H4 (cell line): ENCODE data around the gene ZFP64. TPM values are rescaled to one million over a fixed set of nuclear protein-coding genes. Genes with fewer than 3 reads are reported as not detected.
"Not testable (repeated sequence)": the region's sequence is repeated elsewhere in the genome, so short reads cannot be mapped to it uniquely, and the experiment has no call there.

Experiments used
- DNase-seq: peaks from one replicate; pipeline ENCODE4 v3.0.0-alpha.2; 2015; ENCODE audit warnings: low spot score
- total RNA-seq: library from RNA; depleted of rRNA; stranded (reverse); fragments of >200 nt; shearing (Covaris generic); gene quantifications from 2 replicates; pipeline ENCODE4 v1.2.3, GENCODE V29; 2014; rRNA removed

Gene ZFP64
- total RNA-seq: 9.5 and 13.1 TPM in 2 replicates

- DNase-seq: peak; percentile 65
Observed at GRCh38 chr20:52191132-52191915, at the start of gene ZFP64. Gene ZFP64, minus strand, starts transcription at chr20:52191779. Its CDS starts 143 bp downstream, at chr20:52191636.

- DNase-seq: no peak
Observed at GRCh38 chr20:52240802-52241201, 49.2 kb upstream of the ZFP64 start.

- DNase-seq: no peak
Observed at GRCh38 chr20:52239102-52239501, 47.5 kb upstream of the ZFP64 start.

GRCh38 chr20:52236292-52236691 lies 44.7 kb upstream of the ZFP64 start:
- DNase-seq: no peak

- DNase-seq: no peak
Observed at GRCh38 chr20:52235129-52235528, 43.5 kb upstream of the ZFP64 start.

- no peak for DNase-seq
Observed at GRCh38 chr20:52234302-52235045, 42.9 kb upstream of the ZFP64 start.

GRCh38 chr20:52231230-52231746 lies 39.7 kb upstream of the ZFP64 start:
- no peak for DNase-seq

- DNase-seq: peak; percentile 14
Observed at GRCh38 chr20:52230409-52230808, 38.8 kb upstream of the ZFP64 start.

GRCh38 chr20:52229346-52229745 lies 37.8 kb upstream of the ZFP64 start:
- not testable (repeated sequence) for DNase-seq

GRCh38 chr20:52226370-52226769 lies 34.8 kb upstream of the ZFP64 start:
- no peak for DNase-seq

GRCh38 chr20:52224920-52225319 lies 33.3 kb upstream of the ZFP64 start:
- no peak for DNase-seq

GRCh38 chr20:52221362-52221761 lies 29.8 kb upstream of the ZFP64 start:
- DNase-seq: not testable (repeated sequence)

- DNase-seq: not testable (repeated sequence)
Observed at GRCh38 chr20:52220891-52221290, 29.3 kb upstream of the ZFP64 start.

- peak; percentile 16 for DNase-seq
Observed at GRCh38 chr20:52219441-52219840, 27.9 kb upstream of the ZFP64 start.

- no peak for DNase-seq
Observed at GRCh38 chr20:52217689-52218395, 26.3 kb upstream of the ZFP64 start.

- no peak for DNase-seq
Observed at GRCh38 chr20:52213995-52214394, 22.4 kb upstream of the ZFP64 start.

- DNase-seq: no peak
Observed at GRCh38 chr20:52212943-52213342, 21.4 kb upstream of the ZFP64 start.

- DNase-seq: no peak
Observed at GRCh38 chr20:52210037-52210990, 18.7 kb upstream of the ZFP64 start.

- no peak for DNase-seq
Observed at GRCh38 chr20:52209154-52209571, 17.6 kb upstream of the ZFP64 start.

- DNase-seq: no peak
Observed at GRCh38 chr20:52207020-52207810, 15.6 kb upstream of the ZFP64 start.
